Stimulated activated CD4-positive, alpha-beta T cell treated with anti-CD3 and anti-CD28 coated beads, Interleukin-1b, Interleukin-23, amount 100 ng/mL, for 48 hours (primary cell): ENCODE data around the gene SETX.

ENCODE experiments used
- DNase-seq: peaks from one replicate; pipeline ENCODE4 v3.0.0-alpha.2; 2020

The SETX gene

DNA sequence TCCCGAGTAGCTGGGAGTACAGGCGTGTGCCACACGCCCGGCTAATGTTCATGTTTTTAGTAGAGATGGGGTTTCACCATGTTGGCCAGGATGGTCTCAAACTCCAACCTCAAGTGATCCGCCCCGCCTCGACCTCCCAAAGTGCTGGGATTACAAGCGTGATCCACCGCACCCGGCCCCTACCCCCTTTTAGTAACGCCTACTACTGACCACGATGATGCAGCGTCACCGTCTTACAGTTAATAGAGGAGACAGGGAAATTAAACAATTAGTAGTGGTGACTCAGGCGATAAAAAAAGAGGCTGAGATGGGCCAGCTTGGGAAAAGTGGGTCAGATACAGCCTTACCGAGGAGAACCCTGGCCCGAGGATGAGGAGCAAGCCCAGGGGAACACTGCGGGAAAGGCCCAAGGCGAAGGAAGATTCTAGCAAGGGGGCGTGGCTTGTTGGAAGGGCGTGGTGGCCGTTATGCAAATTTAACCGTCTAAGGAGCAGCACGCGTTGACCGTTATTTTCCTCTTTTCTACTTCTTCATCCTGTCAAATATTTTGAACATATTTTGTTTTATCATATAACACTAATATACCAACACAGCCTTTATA lies 1.6 kb upstream of the SETX start:
- DNase-seq = no peak

DNA sequence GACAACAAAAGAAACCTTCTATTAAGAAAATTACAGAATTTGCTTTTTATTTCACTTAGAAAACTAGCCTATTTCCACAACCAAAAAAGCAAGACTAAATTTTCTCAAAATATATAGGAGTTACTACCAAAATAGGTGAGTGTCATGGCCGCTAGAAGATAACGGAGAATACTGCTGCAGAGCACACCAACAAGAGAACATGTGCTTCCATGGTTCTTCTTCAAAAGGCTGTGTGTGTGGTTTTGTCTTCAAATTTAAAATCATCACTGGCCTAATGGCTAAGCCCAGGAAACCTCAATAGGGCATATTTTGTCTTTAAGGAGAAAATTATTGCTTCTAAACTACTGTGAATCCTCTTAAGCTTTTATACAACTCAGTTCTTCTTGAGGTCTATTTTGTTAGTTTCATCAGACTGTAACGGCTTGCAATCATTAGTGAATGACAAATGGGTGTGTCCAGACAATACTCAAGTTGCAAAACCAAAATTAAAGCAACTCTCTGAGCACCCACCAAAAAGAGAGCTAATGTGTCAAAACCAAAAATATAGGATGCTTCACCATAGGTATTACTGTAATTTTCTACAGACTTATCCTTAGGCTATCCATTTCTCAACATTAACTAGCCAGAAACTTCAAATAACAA lies 3.3 kb downstream of the SETX start:
- no peak for DNase-seq

DNA sequence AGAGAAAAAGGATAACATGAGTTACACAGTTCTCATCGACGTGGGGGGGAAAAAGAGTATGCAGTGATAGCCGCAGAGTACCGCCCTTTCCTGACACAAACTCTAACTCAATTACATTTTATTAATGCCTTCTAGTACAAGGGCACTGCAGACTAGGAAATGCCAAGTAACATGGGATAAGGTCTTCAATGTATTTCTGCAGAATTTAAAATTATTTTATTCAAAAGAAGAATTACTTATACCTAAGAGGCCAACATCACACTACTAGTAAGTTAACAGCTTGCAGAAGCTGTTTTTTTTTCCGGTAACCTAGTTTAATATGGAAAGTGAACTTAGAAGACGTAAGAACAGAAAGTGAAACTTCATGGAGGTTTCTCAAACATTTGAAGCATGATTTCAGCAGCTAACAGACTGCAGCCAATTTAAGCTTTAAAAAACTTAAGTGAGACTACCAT lies 3.9 kb downstream of the SETX start:
- no peak for DNase-seq

DNA sequence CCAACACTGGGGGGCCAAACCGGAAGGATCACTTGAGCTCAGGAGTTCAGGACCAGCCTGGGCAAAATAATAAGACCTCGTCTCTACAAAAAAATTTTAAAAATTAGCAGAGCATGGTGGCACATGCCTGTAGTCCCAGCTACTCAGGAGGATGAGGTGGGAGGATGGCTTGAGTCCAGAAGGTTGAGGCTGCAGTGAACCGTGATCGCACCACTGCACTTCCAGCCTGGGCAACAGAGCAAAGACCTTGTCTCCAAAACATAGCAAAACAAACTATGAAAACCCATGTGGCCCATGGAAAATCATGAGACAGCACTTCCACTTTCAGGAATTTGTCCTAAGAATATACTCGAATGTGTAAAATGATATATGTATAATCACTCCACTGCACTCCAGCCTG lies 6.1 kb downstream of the SETX start:
- DNase-seq = no peak

DNA sequence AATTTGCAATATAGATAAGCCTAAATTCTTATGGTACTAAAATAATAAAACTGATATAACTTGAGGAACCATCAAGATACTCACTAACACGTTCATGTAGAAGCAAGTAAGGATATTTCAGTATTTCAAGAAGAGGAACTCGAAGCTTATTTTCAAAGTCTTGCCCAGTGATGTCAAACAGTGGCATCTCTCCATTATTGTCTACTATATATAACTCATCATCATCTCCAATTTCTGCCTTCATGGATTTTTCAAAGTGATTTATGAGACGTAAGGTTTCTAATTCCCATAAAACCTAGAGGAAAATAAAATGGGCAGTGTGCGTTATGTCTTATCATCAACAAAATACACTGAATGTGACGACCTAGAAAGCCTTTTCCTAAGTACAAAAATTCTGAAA lies 8.6 kb downstream of the SETX start:
- DNase-seq = no peak

DNA sequence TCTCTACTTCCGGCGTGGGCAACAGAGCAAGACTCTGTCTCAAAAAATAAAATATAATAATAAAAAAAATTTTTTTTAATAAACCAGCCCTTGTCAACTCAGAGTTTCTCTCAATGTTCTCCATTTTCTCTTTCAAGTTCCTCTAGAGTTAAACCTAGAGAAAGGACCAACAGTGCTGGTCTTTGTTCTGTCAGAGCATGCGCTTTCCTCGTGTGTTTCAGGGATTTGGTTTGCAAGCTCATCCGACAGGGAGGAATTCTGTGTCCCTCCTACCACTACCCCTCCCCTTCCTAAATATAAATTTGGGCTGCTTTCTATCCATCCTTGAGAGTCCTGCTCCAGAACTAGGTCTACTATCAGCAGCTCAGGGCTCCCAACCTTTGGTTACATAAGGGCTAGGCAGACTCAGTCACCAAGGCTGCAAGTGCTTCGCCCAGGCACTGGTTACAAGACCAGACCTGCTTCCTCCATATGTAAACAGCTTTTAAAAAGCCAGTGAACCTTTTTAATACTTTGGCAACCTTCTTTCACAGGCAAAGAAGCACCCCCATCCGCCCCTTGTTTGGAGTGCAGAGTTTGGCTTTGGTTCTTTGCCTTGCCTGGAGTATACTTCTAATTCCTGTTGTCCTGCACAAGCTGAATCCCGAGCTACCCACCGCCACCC lies 13.5 kb downstream of the SETX start:
- no peak for DNase-seq

DNA sequence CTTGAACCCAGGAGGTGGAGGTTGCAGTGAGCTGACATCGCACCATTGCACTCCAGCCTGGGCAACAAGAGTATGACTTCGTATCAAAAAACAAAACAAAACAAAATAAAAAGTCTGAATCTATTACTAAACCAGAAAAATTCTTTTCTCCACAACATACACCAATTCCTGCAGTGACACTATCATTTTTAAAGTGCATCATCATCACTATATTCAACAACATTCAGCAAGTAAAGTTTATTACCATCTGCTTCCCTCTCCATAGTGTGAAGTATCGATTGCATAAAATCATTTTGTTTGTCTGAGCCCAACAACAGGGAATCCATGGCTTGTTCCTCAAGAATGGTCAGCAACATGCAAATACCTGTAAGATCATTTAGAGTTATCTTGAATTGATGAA lies 20.4 kb downstream of the SETX start:
- DNase-seq = no peak

DNA sequence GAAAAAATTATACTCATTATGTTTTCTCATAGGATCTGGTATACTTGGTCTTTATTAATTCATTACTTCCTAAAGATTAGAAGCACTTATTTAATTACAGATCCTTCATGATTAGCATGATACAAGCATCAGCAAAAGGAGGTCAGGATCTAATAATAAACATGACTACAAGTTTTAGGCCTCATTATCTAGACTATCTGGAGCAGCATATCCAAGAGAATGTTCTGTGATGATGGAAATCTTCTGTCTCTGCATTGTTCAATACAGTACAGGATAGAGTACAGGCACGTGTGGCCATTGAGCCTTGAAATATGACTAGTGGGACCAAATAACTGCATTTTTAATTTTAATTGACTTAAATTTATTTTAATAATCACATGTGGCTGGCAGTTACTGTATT lies 21.2 kb downstream of the SETX start:
- DNase-seq = no peak

DNA sequence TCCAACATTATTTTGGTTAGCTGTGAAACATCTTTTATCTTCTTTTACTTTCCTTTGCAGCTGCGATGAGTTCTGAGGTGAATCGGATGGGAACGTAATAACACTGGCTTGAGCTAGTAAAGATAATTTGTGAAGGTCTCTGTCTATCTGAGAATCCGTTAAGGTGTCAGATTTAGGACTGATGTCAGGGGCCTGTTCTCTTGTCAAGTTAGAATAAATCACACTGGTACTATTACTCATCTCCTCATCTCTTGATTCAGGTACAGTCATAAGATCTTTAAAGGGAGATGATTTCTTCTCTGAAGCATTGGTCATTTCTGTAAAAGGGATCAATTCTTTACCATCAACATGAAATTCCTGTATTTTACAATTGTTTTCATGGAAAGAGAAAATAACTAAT lies 26.2 kb downstream of the SETX start:
- DNase-seq = no peak

DNA sequence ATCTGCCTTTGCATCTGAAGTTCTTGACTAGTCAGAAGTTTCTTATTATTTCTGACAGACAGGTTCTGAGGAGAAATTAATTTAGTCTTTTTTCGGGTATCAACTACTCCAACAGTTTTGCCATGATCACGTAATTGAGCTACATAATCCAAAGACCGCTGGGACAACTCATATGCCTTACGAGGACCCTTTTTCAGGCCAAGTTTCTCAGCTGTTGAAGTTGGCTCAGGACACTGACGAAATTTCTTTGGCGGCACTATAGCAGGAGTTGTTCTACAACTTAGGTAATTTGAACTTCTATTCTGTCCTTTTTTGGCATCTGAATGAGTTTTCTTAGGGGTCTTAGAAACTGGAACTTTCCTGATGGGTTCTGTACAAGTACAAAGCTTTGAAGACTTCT lies 27.2 kb downstream of the SETX start:
- DNase-seq = no peak

DNA sequence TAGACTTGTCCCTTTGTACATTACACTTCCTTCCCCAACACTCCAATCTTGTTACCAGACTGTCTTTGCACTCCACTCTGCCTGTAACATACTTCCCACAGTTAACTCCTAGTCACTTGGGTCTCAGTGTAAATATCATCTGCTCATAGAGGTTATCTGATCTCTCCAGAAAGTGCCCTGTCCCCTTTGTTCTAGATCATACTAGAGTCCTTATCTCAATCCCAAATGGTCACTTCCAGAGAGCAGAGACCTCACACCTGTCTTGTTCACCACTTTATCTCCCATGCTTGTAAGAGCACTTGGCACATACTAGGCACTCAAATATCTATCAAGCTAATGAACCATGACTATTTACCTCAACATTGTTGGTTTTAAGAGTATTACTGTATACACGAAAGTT lies 30.4 kb downstream of the SETX start:
- no peak for DNase-seq

DNA sequence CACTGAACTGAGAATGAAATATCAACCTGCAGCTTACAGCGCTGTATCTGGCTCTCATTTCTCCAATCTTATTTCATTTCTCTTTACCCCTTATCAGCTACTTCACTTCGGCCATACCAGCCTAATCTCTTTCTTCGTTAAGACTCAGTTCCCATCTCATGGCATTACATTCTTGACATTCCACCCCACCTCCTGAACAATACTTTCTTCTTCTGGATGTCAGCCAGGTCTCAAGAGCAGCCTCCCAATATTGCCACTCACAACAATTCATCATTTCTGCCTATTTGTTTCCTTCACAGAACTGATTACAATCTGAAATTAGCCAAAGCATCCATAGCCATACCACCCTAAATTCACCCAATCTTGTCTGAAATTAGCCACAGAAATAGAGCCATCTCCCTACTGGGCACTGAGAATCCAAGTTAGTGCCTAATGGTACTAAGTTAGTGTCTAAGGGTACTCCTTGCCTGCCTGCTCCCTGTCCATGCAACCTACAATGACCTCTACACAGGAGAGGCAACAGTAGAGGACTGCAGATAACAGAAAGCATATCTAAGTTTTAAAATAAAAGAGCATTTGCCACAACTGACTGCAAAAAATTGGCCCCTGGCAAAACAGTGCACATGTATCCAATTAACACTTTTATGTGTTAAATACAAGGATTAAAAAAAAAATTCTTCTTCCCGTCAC lies 35.2 kb downstream of the SETX start:
- no peak for DNase-seq

DNA sequence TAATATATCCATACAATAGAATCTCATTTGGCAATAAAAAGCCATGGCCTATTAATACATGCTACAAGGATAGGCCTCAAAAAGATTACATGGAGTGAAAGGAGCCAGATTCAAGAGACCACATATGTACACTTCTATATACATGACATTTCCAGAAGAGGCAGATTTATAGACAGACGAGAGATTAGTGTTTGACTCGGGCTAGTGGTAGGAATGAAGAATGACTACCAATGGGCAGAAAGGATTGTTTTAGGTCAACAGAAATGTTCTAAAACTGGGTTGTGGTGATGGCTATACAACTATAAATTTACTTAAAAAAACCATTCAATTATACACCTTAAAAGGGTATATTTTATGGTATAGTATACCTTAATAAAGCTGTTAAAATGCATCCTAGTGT lies 41.9 kb downstream of the SETX start:
- DNase-seq = no peak

DNA sequence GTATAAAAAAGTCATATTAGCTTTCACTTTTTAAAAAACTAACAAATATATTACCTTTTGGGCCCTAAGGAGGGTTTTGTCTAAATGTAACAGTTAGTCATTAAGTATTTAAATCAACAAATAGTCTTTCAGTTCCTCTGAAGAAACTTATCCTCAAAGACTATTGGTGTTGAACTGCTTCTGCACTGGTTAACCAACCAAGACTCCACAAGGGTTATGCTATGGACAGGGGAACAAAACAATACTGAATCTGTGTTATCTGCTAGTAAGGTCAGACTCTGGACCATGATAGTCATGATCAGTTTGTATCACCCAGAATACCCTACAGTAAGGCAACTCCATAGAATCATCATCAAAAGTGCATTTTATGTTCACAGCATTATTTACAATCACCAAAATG lies 42.4 kb downstream of the SETX start:
- no peak for DNase-seq

DNA sequence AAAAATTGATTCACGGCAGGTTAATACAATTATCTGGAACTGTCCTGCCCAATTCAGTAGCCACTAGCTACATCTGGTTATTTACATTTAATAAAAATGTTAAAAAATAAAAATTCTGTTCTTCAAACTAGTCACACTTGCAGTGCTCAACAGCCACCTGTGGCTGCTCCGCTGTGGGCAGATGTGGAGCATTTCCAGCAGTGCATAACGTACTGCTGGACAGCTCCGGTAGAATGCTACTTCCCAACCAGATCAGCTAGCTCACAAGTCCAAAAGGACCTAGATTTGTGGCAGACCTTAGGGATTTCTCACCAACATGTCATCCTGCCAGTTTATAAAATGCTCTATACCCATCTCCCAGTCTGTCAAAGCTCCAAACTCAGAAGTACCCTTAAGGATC lies 42.8 kb downstream of the SETX start:
- DNase-seq = no peak

DNA sequence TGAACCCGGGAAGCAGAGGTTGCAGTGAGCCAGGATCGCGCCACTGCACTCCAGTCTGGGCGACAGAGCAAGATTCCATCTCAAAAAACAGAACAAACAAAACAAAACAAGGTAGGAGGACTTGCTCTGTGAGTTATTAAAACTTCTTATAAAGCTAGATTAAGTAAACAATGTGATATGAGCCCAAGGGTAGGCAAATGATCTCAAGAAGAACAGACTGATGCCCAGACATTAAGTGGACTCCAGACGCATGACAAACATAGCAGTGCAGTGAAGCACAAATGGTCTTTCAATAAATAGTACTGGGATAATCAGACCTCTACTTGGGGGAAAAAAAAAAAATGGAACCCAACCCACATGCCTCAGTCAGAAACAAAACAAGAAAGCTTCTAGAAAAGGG lies 45.7 kb downstream of the SETX start:
- no peak for DNase-seq

DNA sequence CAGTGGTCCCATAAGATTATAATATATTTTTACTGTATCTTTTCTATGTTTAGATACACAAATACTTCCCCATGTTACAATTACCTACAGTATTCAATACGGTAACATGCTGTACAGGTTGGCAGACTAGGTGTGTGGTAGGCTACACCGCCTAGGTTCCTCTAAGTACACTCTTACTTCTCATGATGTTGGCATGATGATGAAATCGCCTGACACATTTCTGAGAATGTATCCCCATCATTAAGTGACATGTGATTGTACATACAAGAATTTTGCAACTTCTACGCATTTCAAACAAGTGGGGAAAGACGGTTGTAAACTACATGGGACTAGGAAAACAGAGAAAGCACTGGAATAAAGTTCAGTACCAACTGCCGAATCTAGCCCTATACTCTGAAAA lies 53.3 kb downstream of the SETX start:
- no peak for DNase-seq

DNA sequence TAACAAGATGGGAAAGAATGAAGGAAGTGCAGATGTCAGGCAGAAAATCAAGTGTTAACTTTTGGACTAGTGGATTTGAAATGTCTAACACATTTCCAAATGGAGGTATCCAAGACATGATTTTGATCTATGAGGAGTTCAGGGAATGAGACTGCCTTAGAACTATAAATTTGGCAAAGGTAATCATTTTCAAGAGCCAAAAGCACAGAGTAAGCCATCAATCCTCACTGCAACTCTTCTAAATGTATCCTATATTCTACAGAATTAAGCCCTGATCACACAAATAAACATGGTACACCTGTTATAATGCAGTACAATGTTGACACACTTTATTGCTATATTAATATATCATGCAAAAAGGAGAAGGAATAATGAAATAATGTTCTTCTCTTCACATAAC lies 55.6 kb downstream of the SETX start:
- DNase-seq = no peak

DNA sequence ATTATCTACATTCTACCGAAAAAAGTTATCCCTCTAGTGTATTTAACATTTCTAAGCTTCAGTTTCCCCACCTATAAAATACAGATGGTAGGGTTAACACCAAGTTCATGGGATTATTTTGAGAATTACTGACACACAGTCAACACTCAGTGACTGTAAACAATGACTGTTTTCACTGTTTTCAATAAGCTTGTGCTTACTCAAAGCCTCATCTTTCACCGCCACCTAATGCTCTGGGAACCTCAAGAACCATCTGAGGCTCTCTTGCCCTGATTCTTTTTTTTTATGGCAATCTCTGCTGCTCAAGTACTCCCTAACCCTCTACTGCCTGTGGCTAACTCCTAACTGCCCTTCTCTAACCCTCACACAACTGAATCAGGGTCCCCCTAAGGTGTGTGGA lies 59.6 kb downstream of the SETX start:
- no peak for DNase-seq

DNA sequence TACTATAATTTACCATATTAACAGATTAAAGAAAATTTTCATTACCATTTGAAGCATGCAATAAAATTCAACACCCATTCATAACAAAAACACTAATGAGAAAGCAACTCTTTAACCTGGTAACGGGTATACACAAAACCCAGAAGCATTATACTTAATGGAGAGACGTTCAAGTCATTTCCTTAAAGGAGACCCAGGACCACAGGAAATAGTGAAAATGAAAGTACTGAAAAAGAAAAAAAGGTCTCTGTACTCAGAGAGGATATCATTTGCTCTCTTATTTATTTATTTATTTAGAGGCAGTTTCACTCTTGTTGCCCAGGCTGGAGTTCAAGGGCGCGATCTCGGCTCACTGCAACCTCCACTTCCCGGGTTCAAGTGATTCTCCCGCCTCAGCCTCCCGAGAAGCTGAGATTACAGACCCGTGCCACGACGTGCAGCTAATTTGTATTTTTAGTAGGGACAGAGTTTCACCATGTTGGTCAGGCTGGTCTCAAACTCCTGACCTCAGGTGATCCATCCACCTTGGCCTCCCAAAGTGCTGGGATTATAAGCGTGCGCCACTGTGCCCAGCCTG lies 61.6 kb downstream of the SETX start:
- no peak for DNase-seq

DNA sequence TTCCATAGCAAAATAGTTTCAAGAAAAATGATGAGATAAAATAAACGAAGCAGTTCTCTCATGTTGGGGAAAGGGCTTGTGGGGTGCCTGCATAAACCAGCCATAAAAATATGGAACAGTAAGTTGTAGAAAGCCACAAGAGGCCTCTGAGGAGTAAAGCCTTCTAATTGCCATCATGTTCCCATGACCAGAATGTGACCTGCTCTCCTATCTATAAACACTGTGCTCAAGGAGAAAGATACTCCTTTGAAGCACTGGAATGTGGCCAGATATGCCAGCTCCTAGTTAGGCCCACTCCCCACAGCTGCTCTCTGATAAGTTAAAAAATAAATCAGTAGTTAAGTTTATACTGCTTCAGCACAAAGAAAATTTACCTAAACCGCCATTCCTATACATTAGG lies 65.8 kb downstream of the SETX start:
- no peak for DNase-seq

DNA sequence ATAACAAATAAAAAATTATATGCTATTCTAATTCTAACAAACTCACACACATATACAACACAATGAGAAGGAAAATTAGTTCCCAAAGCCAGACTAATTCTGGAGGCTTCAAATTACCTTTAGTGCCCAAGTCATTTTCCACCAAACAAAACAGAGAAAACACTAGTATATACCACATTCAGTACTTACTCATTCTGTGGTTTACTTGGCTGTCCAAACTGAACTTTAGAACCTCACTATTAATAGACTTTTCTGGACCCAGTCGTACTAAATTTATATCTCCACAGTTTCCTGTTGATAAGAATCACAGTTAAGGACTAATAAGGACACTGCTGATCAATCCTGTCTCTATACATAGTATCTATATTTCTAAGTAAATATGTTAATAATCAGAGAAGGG lies 66.4 kb downstream of the SETX start:
- DNase-seq = no peak

DNA sequence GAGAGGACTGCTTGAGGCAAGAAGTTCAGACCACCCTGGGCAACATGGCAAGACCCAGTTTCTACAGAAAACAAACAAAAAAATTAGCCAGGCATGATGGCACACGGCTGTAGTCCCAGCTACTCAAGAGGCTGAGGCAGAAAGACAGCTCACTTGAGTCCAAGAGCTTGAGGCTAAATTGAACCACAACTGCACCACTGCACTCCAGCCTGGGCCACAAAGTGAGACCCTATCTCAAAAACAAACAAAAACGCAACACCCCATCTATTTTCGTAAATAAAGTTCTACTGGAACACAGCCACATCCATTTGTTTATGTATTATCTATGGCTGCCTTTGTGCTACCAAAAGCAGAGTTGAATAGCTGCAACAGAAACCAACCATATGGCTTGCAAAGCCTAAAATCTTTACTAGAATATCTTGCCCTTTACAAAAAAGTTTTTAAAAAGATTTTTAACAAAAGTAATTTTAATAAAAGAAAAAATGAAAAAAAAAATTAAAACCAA lies 67.5 kb downstream of the SETX start:
- DNase-seq = no peak

DNA sequence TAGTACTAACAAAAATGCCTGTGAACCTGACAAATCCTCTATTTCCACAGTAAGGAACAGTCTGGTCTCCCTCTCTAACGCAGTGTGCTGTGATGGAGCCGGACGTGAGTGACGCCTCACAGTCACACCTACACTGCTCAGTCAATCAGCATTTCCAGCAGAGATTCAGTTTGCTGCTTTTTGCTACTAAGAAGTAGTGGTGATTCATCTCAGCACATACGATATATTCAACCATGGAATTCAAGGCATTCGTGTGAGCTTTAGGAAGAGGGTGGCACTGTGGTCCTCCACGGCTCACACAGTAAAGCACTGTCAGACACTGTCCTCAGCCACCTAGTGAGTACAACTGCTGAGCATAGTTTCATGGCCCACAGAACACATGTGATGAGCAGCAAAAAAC lies 70.9 kb downstream of the SETX start:
- no peak for DNase-seq
